DND-41 (cell line): Measurements from ENCODE around the gene FLOT1.

ENCODE experiments used
- EZH2 ChIP-seq: IDR thresholded peaks from 3 replicates; pipeline ENCODE4 v1.6.1; 2012; ENCODE audit warnings: borderline replicate concordance, low read depth, mild to moderate bottlenecking, moderate library complexity, low read length, inconsistent platforms; ENCODE audit not compliant: severe bottlenecking
- TF ChIP-seq, protein P1 (sequence below): IDR thresholded peaks from 2 replicates; pipeline ENCODE4 v1.5.1; 2012; ENCODE audit warnings: borderline replicate concordance, low read length, moderate library complexity, mild to moderate bottlenecking; ENCODE audit not compliant: poor library complexity, severe bottlenecking; ENCODE audit errors: extremely low read depth

DNA sequence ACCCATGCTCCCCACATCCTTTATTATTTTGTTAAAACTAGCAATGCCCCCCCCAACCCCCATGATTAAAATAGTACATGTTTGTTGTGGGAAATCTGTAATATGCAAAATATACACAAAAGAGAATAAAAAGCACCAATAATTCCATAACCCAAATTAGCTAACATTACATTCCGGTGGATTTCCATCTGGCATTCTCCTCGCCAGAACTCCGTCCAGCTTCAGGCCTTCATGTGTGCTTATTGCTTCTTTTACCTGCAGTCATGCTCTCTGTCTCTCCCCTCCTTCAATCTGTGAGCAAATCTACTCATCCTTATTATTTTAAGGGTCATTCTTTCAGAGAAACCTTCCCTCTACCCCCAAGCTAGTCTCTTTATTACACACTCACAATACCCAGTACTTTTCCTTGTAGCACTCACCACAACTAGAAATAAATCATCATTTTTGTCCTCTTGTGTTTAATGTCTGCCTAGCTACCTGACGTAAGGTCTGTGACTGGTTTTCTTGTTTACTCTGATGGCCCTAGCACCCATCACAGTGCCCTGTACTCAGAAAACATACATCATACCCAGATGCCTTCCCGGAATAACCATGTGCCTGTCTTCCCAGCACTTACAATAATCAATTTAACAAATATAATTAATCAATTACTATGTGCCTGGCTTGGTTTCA is 27.5 kb upstream of the FLOT1 start:
- TF ChIP-seq, protein P1, sequence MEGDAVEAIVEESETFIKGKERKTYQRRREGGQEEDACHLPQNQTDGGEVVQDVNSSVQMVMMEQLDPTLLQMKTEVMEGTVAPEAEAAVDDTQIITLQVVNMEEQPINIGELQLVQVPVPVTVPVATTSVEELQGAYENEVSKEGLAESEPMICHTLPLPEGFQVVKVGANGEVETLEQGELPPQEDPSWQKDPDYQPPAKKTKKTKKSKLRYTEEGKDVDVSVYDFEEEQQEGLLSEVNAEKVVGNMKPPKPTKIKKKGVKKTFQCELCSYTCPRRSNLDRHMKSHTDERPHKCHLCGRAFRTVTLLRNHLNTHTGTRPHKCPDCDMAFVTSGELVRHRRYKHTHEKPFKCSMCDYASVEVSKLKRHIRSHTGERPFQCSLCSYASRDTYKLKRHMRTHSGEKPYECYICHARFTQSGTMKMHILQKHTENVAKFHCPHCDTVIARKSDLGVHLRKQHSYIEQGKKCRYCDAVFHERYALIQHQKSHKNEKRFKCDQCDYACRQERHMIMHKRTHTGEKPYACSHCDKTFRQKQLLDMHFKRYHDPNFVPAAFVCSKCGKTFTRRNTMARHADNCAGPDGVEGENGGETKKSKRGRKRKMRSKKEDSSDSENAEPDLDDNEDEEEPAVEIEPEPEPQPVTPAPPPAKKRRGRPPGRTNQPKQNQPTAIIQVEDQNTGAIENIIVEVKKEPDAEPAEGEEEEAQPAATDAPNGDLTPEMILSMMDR = no peak
- TF ChIP-seq EZH2 = no peak
